ENCODE results near the gene TRNAU1AP.

DNA sequence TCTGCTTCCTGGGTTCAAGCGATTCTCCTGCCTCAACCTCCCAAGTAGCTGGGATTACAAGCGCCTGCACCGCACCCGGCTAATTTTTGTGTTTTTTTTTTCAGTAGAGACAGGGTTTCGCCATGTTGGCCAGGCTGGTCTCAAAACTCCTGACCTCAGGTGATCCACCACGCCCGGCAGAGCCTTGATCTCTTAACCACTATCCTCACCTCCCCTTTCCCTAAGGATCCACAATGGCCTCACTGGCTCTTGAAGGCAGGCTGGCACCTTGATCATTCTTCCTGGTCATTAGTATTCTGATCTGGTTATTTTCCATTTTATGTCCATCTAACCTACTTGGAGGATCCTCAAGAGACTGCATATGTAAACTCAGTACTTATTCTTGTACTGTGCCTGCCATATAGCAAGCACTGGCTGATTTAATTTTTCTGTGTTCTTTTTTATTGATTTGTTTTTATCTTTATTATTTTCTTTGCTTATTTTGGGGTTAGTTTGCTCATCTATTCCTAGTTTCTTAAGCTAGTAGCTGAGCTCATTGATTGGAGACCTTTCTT is 40.8 kb upstream of the TRNAU1AP start:
- TF ChIP-seq, protein P1, sequence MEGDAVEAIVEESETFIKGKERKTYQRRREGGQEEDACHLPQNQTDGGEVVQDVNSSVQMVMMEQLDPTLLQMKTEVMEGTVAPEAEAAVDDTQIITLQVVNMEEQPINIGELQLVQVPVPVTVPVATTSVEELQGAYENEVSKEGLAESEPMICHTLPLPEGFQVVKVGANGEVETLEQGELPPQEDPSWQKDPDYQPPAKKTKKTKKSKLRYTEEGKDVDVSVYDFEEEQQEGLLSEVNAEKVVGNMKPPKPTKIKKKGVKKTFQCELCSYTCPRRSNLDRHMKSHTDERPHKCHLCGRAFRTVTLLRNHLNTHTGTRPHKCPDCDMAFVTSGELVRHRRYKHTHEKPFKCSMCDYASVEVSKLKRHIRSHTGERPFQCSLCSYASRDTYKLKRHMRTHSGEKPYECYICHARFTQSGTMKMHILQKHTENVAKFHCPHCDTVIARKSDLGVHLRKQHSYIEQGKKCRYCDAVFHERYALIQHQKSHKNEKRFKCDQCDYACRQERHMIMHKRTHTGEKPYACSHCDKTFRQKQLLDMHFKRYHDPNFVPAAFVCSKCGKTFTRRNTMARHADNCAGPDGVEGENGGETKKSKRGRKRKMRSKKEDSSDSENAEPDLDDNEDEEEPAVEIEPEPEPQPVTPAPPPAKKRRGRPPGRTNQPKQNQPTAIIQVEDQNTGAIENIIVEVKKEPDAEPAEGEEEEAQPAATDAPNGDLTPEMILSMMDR (IDR thresholded peaks at IDR 0.05; ENCODE audit: insufficient read depth, low read length): no peak
- TF ChIP-seq POLR2AphosphoS5 (IDR thresholded peaks at IDR 0.05; ENCODE audit: low read depth) (peak; percentile 40; the same call in 1 of the 2 replicates), SPI1 (IDR thresholded peaks at IDR 0.05; ENCODE audit: borderline replicate concordance, low read depth) (no peak), GABPA (IDR thresholded peaks at IDR 0.05; ENCODE audit: low read depth) (no peak)
- TF ChIP-seq, protein P2, sequence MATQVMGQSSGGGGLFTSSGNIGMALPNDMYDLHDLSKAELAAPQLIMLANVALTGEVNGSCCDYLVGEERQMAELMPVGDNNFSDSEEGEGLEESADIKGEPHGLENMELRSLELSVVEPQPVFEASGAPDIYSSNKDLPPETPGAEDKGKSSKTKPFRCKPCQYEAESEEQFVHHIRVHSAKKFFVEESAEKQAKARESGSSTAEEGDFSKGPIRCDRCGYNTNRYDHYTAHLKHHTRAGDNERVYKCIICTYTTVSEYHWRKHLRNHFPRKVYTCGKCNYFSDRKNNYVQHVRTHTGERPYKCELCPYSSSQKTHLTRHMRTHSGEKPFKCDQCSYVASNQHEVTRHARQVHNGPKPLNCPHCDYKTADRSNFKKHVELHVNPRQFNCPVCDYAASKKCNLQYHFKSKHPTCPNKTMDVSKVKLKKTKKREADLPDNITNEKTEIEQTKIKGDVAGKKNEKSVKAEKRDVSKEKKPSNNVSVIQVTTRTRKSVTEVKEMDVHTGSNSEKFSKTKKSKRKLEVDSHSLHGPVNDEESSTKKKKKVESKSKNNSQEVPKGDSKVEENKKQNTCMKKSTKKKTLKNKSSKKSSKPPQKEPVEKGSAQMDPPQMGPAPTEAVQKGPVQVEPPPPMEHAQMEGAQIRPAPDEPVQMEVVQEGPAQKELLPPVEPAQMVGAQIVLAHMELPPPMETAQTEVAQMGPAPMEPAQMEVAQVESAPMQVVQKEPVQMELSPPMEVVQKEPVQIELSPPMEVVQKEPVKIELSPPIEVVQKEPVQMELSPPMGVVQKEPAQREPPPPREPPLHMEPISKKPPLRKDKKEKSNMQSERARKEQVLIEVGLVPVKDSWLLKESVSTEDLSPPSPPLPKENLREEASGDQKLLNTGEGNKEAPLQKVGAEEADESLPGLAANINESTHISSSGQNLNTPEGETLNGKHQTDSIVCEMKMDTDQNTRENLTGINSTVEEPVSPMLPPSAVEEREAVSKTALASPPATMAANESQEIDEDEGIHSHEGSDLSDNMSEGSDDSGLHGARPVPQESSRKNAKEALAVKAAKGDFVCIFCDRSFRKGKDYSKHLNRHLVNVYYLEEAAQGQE (IDR thresholded peaks at IDR 0.05; ENCODE audit: insufficient replicate concordance, low read depth): no peak

Measured in HL-60 (cell line).